Epithelial cell of alveolus of lung (primary cell): ENCODE results near the gene DRAM2. TPM values are rescaled to one million over a fixed set of nuclear protein-coding genes. Genes with fewer than 3 reads are reported as not detected.

Experiments used
- total RNA-seq: library from RNA; depleted of rRNA; stranded (reverse); fragments of >200 nt; gene quantifications from 2 replicates; pipeline ENCODE4 v1.2.1, GENCODE V29; 2015

The DRAM2 gene
- 46.7 and 118 TPM in 2 replicates for total RNA-seq

DNA sequence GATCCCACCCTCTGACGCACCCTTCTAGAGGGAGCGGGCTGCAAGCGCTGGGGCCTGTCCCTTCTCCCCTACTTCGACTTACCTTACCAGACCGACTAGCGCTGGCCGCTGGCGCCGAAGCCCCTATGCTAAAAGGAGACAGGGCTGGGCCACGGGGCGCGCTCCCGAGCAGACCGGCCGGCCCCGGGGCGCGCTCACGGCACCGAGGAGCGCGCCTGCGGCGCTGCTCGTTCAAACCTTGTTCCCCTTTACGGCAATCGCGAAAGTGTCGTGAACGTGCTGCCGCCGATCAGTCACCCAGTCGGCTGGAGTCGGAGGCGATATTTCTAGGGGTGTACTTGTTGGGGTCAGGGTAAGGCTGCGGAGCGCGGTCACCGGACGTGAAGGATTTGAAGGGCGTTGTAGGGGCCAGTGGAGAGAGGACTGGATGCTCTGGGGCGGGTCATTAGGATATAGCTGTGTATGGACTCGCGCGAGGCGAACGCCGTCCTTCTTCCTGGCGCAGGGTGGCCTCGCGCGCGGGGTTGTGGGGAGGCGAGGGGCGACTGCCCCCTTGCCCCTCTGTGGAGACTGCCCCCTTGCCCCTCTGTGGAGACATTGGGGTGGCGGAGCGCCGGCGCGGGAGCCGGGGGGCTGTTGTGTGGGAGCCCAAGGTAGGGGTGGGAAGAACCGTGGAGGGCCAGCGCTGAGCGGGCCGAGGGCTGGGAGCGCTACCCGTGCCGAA is at the start of gene DRAM2, which contains the start of gene CEPT1:
Gene DRAM2 (minus strand): TSS at position 138 of the 724 bp plus-strand sequence. CDS start 8,539 bp downstream, outside the sequence.
Gene CEPT1 (plus strand): TSS at position 268 of the 724 bp plus-strand sequence. CDS start 7,492 bp downstream, outside the sequence.

Other genes starting within 250 kb of the DRAM2 start
- gene LRIF1, start 176.2 kb downstream of the DRAM2 start, total RNA-seq, result 15.3 and 19.0 TPM in 2 replicates
- 19.3 and 21.7 TPM in 2 replicates for gene CEPT1, start 130 bp upstream of the DRAM2 start, total RNA-seq
- gene DENND2D, start 60.6 kb upstream of the DRAM2 start, total RNA-seq, result 3.4 and 3.5 TPM in 2 replicates
- gene CHI3L2, start 87.6 kb upstream of the DRAM2 start, total RNA-seq, result 0.48 TPM in 1 of 2 replicates, not detected in the other
- not detected in 2 replicates for gene CHIA, start 150.8 kb upstream of the DRAM2 start, total RNA-seq